Prostate gland (tissue), 2 donors: Measurements from ENCODE around the gene RAB30.

Source experiments
- POLR2A ChIP-seq: fragments of 450-650 bp; IDR thresholded peaks from one replicate; pipeline ENCODE4 v1.6.1; 2016; ENCODE audit warnings: antibody characterized with exemption, mild to moderate bottlenecking
- POLR2AphosphoS5 ChIP-seq: sonication (generic); formaldehyde crosslinking; IDR thresholded peaks from one replicate; pipeline ENCODE4 v1.6.1; 2017; ENCODE audit warnings: antibody characterized with exemption
- TF ChIP-seq, protein P1 (sequence below), 4 experiments: fragments of 200-600 bp in 2 of 4; fragments of 450-650 bp in 2 of 4; sonication (generic) in 2 of 4; IDR thresholded peaks; 1 replicate in 3 of 4; 2 replicates in 1 of 4; pipeline ENCODE4 v1.5.1; 2016 to 2019; ENCODE audit warnings: antibody characterized with exemption in 4 of 4, mild to moderate bottlenecking in 2 of 4, moderate library complexity in 2 of 4

DNA sequence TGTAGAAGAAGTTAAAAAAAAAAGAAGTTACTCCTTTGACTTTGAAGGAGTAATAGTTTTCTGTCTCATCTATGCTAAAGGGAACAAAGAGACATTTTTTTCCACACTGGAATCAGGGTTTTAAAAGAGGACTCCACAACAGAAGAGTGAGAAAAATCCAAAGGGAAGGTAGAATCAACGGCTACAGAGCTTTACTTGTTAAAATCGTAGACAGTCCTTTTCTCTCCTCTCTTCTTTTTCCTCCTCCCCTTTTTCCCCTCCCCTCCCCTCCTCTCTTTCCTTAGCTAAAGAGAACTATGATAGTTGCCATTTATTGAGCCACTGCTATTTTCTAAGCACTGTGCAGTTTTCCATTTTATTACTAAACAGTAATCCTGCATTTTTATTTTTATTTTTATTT is 141.0 kb downstream of the RAB30 start:
- TF ChIP-seq, protein P1, sequence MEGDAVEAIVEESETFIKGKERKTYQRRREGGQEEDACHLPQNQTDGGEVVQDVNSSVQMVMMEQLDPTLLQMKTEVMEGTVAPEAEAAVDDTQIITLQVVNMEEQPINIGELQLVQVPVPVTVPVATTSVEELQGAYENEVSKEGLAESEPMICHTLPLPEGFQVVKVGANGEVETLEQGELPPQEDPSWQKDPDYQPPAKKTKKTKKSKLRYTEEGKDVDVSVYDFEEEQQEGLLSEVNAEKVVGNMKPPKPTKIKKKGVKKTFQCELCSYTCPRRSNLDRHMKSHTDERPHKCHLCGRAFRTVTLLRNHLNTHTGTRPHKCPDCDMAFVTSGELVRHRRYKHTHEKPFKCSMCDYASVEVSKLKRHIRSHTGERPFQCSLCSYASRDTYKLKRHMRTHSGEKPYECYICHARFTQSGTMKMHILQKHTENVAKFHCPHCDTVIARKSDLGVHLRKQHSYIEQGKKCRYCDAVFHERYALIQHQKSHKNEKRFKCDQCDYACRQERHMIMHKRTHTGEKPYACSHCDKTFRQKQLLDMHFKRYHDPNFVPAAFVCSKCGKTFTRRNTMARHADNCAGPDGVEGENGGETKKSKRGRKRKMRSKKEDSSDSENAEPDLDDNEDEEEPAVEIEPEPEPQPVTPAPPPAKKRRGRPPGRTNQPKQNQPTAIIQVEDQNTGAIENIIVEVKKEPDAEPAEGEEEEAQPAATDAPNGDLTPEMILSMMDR (IDR thresholded peaks at IDR 0.05): no peak
- TF ChIP-seq POLR2AphosphoS5 (no peak), POLR2A (no peak)
